H1 (cell line): Measurements from ENCODE around the gene VSX2.

Experiments used
- CBX8 ChIP-seq: fragments of 300-800, 300-1000 bp; sonication (generic); IDR thresholded peaks from 2 replicates; pipeline ENCODE4 v1.7.1; 2016; ENCODE audit warnings: low read depth, low read length, borderline replicate concordance
- CHD2 ChIP-seq: IDR thresholded peaks from 2 replicates; pipeline ENCODE4 v1.6.1; 2012; ENCODE audit warnings: low read length, improper control_type of control experiment
- CTCF ChIP-seq, 3 experiments: IDR thresholded peaks; 1 replicate in 2 of 3; 2 replicates in 1 of 3; pipeline versions ENCODE4 v1.5.1 to v1.6.1; 2011; ENCODE audit warnings: low read length in 3 of 3, mild to moderate bottlenecking in 3 of 3, inconsistent platforms in 2 of 3, low read depth in 1 of 3, moderate library complexity in 1 of 3; ENCODE audit not compliant: insufficient read depth in 1 of 3; ENCODE audit errors: control extremely low read depth in 1 of 3
- FOSL1 ChIP-seq: IDR thresholded peaks from 2 replicates; pipeline ENCODE4 v1.6.1; 2011; ENCODE audit warnings: mild to moderate bottlenecking, low read depth, low read length, moderate library complexity; ENCODE audit not compliant: insufficient read depth
- HDAC2 ChIP-seq, 2 experiments: fragments of 300-600 bp in 1 of 2; sonication (generic) in 1 of 2; IDR thresholded peaks; 2 replicates each; pipeline ENCODE4 v1.6.1; 2011 to 2012; ENCODE audit warnings: low read depth in 2 of 2, low read length in 2 of 2, mild to moderate bottlenecking in 2 of 2, moderate library complexity in 2 of 2, borderline replicate concordance in 1 of 2, inconsistent platforms in 1 of 2
- JUND ChIP-seq: IDR thresholded peaks from 2 replicates; pipeline ENCODE4 v1.6.1; 2011; ENCODE audit warnings: mild to moderate bottlenecking, improper control_type of control experiment, low read length
- KDM1A ChIP-seq: fragments of 200-600, 300-600 bp; sonication (generic); IDR thresholded peaks from 2 replicates; pipeline ENCODE4 v1.7.1; 2016; ENCODE audit warnings: mild to moderate bottlenecking, low read length, borderline replicate concordance
- MAFK ChIP-seq: IDR thresholded peaks from 2 replicates; pipeline ENCODE4 v1.6.1; 2012; ENCODE audit warnings: low read depth, mild to moderate bottlenecking, improper control_type of control experiment, low read length
- POLR2A ChIP-seq, 2 experiments: IDR thresholded peaks; 1 replicate in 1 of 2; 2 replicates in 1 of 2; pipeline ENCODE4 v1.6.1; 2011; ENCODE audit warnings: low read depth in 2 of 2, low read length in 2 of 2, mild to moderate bottlenecking in 2 of 2; ENCODE audit errors: control extremely low read depth in 1 of 2
- POLR2AphosphoS5 ChIP-seq: IDR thresholded peaks from 2 replicates; pipeline ENCODE4 v1.6.1; 2011; ENCODE audit warnings: low read depth, low read length
- SP1 ChIP-seq: IDR thresholded peaks from 2 replicates; pipeline ENCODE4 v1.6.1; 2011; ENCODE audit warnings: low read depth, low read length
- TEAD4 ChIP-seq: IDR thresholded peaks from 2 replicates; pipeline ENCODE4 v1.6.1; 2012; ENCODE audit warnings: low read depth, low read length, inconsistent platforms, mixed read lengths
- YY1 ChIP-seq: IDR thresholded peaks from 2 replicates; pipeline ENCODE4 v1.6.1; 2011; ENCODE audit warnings: low read depth, mild to moderate bottlenecking, low read length
- TF ChIP-seq, protein P1 (sequence below): IDR thresholded peaks from 2 replicates; pipeline ENCODE4 v1.6.1; 2012; ENCODE audit warnings: inconsistent platforms

DNA sequence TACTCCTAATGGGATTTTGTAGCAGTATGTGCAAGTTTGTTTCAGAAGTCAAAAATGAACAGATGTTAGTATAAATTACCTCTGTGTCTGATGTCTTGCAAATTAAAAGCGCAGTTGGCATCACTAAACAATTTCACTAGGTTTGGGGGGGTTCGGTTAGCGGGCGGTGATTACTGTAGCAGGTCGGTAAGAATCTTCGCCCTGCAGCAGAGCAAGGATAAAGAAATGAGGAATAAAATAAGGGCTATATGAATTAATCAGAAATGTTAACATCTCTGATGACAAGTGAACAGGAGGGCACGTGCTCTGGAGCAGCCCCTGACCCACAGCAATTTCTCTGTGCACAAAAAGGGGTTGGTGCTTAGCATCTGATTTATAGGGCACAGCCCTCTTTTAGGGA is 43.6 kb upstream of the VSX2 start:
- TF ChIP-seq CTCF (IDR thresholded peaks at IDR 0.05; ENCODE audit: control extremely low read depth in 1 of 3, insufficient read depth in 1 of 3, low read depth in 1 of 3, low read length in 3 of 3) (no peak), YY1 (no peak), KDM1A (no peak), SP1 (no peak), FOSL1 (no peak), POLR2A (IDR thresholded peaks at IDR 0.05; ENCODE audit: control extremely low read depth in 1 of 2, low read depth in 2 of 2, low read length in 2 of 2) (no peak), POLR2AphosphoS5 (no peak), CBX8 (no peak), TEAD4 (no peak), JUND (no peak), CHD2 (no peak), MAFK (no peak), HDAC2 (IDR thresholded peaks at IDR 0.05; ENCODE audit: borderline replicate concordance in 1 of 2, low read depth in 2 of 2, low read length in 2 of 2) (no peak)
- TF ChIP-seq, protein P1, sequence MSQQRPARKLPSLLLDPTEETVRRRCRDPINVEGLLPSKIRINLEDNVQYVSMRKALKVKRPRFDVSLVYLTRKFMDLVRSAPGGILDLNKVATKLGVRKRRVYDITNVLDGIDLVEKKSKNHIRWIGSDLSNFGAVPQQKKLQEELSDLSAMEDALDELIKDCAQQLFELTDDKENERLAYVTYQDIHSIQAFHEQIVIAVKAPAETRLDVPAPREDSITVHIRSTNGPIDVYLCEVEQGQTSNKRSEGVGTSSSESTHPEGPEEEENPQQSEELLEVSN: no peak
